C4-2B (cell line): Measurements from ENCODE around the gene ZNF420.
"Not testable (repeated sequence)": the region's sequence is repeated elsewhere in the genome, so short reads cannot be mapped to it uniquely, and the experiment has no call there.

Experiments used
- ZFX ChIP-seq: fragments of 450-650 bp; IDR thresholded peaks from 2 replicates; pipeline ENCODE4 v1.6.1; 2017
- TF ChIP-seq, protein P1 (sequence below): fragments of 450-650 bp; conservative IDR thresholded peaks from 2 replicates; pipeline ENCODE4 v1.5.1; 2017; ENCODE audit warnings: mild to moderate bottlenecking

DNA sequence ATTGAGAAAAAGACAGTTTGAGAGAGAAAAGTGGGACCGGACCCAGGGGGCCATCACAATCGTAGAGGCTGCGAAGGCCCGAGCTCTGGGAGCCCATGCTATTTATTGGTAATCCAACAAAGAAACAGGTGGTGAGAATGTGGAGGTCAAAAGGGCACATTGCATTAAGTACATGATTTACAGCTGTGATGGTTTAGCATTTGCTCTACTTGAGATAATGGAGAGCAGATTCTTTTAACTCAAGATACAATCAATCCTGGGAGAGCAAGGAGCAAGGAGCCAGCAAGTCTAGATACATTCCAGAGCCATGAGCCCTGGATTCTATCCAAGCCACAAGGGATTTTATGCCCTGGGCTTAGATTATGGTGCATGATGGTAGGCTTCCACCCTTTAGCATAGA is 13.3 kb upstream of the ZNF420 start:
- TF ChIP-seq, protein P1, sequence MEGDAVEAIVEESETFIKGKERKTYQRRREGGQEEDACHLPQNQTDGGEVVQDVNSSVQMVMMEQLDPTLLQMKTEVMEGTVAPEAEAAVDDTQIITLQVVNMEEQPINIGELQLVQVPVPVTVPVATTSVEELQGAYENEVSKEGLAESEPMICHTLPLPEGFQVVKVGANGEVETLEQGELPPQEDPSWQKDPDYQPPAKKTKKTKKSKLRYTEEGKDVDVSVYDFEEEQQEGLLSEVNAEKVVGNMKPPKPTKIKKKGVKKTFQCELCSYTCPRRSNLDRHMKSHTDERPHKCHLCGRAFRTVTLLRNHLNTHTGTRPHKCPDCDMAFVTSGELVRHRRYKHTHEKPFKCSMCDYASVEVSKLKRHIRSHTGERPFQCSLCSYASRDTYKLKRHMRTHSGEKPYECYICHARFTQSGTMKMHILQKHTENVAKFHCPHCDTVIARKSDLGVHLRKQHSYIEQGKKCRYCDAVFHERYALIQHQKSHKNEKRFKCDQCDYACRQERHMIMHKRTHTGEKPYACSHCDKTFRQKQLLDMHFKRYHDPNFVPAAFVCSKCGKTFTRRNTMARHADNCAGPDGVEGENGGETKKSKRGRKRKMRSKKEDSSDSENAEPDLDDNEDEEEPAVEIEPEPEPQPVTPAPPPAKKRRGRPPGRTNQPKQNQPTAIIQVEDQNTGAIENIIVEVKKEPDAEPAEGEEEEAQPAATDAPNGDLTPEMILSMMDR = not testable (repeated sequence)
- TF ChIP-seq ZFX = not testable (repeated sequence)
